Tibial nerve (tissue), 4 donors: ENCODE results near the gene CDX2.

Source experiments
- EP300 ChIP-seq, 2 donors: sonication (generic); formaldehyde crosslinking; IDR thresholded peaks; one replicate each; pipeline ENCODE4 v1.6.1; 2017; ENCODE audit warnings: antibody characterized with exemption in 2 of 2, mild to moderate bottlenecking in 1 of 2
- POLR2A ChIP-seq, 2 donors: fragments of 450-650 bp; IDR thresholded peaks; one replicate each; pipeline ENCODE4 v1.6.1; 2017; ENCODE audit warnings: antibody characterized with exemption in 2 of 2, mild to moderate bottlenecking in 2 of 2, moderate library complexity in 2 of 2
- TF ChIP-seq, protein P1 (sequence below), 5 experiments: fragments of 200-600 bp in 3 of 5; fragments of 450-650 bp in 2 of 5; sonication (generic) in 3 of 5; IDR thresholded peaks; one replicate each; pipeline ENCODE4 v1.5.1; 2016 to 2019; ENCODE audit warnings: antibody characterized with exemption in 5 of 5, mild to moderate bottlenecking in 3 of 5, moderate library complexity in 2 of 5

DNA sequence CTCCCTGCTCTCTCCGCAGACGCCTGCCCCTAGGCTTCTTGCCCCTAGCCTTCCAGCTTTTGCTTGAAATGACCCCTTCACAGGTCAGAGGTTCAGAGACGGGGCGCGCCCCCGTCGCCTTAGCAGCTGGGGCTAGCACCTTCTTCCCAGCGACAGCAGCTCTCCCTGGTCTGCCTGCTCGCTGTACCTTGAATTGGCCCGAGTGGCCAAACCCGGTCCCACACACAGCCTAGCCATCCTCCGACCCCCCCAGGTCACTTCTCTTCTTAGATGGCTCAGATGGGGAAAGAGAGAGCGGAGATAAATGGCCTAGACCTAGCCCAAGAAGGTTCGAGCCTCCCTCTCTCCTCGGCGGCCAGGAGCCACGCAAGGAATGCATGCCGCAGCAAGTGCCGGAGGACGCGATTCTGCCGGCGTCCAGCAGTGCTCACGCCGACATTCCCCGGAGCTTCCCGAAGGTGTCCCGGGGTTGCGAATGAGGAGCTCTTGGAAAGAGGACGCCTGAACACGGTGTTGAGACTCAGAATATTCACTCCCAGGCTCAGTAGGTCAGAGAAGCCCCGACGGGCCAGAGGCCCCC is 1.3 kb downstream of the CDX2 start:
- TF ChIP-seq, protein P1, sequence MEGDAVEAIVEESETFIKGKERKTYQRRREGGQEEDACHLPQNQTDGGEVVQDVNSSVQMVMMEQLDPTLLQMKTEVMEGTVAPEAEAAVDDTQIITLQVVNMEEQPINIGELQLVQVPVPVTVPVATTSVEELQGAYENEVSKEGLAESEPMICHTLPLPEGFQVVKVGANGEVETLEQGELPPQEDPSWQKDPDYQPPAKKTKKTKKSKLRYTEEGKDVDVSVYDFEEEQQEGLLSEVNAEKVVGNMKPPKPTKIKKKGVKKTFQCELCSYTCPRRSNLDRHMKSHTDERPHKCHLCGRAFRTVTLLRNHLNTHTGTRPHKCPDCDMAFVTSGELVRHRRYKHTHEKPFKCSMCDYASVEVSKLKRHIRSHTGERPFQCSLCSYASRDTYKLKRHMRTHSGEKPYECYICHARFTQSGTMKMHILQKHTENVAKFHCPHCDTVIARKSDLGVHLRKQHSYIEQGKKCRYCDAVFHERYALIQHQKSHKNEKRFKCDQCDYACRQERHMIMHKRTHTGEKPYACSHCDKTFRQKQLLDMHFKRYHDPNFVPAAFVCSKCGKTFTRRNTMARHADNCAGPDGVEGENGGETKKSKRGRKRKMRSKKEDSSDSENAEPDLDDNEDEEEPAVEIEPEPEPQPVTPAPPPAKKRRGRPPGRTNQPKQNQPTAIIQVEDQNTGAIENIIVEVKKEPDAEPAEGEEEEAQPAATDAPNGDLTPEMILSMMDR (IDR thresholded peaks at IDR 0.05), result no peak
- TF ChIP-seq POLR2A (IDR thresholded peaks at IDR 0.05) (no peak), EP300 (IDR thresholded peaks at IDR 0.05) (no peak)
